ENCODE data around the gene GLT8D1.
"Not testable (repeated sequence)": the region's sequence is repeated elsewhere in the genome, so short reads cannot be mapped to it uniquely, and the experiment has no call there.

The GLT8D1 gene

DNA sequence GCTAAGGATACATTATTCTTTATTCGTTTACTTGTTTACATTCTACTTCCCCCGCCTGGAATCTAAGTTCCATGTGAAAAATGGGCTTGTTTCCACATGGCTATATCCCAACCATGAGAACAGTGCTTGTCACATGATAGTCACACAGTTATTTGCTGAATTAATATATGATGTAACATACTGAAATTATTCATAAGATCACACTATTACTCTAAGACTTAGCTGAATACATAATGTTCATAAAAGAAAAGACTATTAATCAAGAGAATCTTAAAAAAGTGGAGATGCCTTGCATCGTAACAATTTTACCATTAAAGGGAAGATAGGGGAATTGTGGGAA lies 26.4 kb downstream of the GLT8D1 start:
- no peak for DNase-seq

DNA sequence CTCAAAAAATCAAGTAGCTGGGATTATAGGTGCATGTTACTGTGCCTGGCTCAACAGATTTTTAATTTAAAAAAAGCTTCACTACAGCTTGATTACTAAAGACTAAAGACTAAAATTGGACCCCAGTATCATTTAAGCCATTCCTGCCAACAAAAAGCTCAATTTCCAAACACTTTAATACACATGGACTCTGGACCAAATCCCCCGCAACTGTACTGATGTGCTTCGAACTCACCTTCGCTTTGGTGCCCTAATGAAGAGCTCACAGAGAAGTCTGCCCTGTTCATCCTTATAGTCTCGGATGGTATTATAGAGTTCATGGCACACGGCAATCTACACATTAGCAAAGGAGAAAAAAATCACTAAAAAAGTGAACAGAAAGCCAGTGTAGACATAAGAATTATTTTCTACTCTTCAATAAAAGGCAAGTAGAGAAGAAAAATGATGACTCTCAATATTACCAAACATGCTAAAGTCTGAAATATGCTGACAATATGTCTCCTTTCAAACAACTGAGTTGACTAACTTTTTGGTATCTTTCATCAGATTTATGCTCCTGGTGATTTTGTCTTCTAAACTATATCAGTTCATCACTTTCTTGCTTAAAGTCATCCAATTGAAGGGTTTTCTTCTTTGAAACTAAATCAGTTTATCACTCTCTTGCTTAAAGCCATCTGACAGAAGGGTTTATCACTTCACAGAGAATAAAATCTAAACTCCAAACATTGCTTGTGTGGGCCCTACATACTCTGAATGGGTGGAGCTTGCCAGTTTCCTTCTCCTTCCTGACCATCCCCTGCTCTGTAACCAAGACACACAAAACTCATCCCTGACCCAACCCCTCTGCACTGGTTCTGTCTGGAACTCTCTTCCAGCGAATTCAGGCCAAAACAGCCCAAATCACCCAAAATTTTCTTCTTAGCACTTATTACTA lies 27.1 kb downstream of the GLT8D1 start:
- no peak for DNase-seq

DNA sequence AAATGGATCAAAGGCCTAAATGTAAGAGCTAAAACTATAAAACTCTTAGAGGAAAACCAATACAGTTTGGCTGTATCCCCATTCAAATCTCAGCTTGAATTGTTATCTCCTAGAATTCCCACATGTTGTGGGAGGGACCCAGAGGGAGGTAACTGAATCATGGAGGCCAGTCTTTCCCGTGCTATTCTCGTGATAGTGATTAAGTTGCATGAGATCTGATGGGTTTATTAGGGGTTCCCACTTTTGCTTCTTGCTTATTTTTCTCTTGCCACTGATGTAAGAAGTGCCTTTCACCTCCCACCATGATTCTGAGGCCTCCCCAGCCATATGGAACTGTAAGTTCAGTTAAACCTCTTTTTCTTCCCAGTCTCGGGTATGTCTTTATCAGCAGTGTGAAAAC lies 29.4 kb downstream of the GLT8D1 start:
- not testable (repeated sequence) for DNase-seq

DNA sequence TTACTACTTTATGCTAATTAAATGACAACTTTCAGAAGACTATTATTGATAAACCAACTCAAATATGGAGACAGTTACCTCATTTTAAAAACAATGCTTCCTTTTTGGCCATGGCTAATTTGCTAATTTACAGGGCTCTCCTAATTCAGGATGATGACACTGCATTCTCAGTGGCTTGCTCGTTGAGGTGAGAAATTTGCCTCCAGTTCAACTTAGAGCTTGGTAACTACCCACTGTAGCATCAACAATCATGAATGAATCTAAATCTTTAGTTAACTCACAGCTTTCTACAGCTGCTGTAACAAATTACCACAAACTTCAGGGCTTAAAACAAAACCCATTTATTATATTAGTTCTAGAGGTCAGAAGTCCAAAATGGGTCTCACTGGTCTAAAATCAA lies 33.9 kb downstream of the GLT8D1 start:
- no peak for DNase-seq

DNA sequence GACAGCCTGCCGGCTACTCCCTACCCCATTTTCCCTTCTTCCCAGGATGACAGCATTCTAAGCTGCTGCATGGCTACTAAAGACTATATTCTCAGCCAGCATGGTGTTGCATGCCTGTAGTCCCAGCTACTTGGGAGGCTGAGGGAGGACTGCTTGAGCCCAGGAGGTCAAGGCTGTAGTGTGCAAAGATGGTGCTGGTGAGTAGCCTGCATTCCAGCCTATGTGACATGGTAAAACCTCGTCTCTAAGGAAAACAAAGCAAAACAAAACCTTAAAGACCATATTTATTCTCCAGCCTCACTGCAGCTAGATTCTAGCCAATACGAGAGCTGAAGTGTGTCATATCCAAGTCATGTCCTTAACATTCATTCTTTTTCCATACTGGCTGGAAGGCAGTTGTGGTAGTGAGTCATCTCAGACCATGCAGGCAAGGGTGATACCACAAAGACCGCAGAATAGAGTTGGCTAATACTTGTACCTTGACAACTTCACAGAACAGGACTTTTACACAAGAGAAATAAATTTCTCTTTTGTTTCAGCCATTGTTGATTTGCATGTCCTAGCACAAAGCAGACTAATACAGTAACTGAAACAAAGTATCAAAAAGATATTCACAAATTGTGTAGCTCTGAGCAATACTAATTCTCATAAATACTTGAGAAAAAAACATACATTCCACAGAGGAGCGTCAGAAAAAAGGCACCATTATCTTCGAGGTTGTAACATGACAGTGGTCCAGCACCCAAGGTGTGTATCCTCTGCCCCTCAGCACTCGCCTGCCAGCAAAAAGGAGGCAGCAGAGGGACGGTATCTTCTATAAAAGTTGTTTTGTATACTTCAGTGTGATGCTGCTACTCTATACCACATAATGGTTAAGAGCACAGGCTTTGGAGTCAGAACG lies 34.7 kb downstream of the GLT8D1 start:
- DNase-seq: peak; percentile 94

DNA sequence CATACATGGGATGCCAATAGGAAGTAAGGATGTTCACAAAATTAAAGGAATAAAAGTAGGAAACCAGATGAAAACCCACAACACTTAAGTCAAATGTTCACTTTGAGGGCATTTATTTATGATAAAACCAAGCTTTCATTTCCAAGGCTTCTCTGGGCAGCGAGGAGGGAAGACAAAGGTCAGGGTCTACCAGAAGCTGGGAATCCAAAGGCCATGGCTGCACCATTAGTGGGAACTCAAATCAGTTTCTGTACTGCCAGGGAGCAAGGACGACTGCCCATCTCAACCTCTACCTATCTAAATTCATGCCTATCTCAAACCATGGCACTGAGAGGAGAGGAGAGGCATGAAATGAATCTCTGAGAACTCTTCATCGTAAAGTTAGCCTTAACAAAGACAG lies 42.5 kb downstream of the GLT8D1 start:
- no peak for DNase-seq

DNA sequence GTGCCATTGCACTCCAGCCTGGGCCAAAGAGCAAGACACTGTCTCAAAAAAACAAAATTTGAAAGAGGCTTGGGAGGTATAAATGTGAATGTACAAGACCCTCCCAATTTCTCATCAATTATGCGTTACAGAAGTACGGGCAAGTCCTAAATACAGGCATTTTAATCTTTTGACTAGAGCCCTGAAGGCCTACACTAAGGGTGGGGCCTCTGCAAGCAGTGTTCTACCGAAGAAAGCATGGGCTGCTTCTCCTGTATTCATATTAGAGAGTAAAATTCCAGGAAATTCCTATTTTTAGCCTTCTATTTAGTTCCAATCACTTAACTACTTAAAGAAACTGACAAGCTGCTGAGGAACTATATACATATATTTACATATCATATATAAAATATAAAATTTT lies 45.5 kb downstream of the GLT8D1 start:
- DNase-seq: no peak

DNA sequence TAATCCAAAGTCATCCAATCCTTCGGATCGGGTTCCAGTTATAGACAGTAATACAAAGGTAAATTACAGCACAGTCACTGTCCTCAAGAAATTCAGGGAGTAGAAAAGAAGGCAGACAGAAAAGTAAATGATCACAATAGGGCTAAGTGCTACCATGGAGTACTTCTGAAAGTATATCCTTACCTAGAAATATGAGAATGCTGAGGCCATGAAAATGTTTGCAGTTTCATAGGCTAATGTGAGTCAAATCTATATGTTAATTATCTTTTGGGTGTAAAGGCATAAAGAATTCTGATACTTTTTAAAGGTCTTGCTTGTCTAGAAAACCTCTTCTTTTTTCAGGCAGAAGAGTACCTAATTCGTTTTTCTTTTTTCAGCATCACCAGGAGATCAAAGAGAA lies 49.7 kb downstream of the GLT8D1 start:
- DNase-seq: no peak

DNA sequence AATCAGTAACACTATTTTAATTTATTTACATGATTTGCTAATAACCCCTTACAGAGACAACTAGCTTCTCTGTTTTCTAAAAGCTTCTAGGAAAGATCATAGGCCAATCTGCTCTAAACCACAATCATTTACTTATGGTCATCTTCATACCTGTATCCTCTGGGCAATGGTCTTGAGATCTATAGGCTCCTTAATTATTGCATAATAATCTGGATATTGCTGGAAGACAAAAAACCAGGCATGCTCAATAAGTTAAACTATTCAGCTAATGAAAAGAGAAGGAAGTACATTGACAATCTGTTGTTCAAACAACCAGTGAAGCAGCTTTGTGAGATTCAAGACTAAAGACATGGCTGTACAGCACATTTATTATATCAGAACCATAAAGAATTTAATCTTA lies 54.0 kb downstream of the GLT8D1 start:
- DNase-seq: no peak

DNA sequence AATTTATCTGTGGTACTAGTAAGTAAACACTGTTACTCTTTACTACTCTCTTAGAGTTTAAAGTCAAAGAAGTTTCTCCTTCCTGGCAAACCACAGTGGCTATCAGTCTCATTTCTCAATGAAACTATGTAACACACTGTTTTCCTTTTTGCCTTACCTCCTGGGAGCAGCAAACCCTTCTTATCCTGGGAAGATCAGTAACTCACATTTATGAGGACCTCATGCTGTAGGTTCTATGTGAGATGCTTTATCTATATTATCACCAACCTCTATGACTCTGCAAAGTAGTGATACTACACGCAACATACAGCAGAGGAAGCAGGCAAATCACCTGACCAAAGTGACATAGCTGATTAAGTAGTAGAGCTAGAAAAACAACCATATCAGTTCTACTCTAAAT lies 55.2 kb downstream of the GLT8D1 start:
- peak; percentile 77 for DNase-seq

DNA sequence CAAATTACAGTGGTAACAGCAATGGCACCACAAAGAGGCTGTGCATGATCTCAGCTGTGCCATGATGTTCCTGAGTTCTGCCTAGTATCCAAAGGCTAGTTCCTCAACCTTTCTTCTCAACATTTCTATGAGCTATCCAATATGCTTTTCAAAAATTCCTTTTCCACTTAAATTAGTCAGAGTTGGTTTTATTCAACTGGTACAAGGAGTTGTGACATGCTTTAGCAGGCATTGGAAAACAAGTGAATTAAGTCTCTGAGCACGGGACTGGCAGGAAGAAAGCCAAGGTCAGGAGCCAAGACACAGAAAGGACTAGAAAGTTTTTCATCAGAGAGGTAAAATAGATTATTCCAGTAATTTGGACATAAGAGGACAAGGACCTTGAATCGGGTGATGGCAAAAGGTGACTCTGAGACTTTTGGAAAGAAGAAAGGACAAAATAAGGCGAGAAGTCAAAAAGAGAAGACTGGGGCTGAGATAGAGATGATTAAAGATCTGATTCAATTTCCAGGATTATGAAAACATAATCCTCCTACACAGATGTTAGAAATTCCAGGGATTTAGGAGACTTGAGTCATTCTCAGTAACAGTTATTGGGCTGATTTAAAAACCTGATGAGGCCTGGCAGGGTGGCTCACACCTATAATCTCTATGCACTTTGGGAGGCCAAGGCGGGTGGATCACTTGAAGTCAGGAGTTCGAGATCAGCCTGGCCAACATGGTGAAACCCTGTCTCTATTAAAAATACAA lies 56.0 kb downstream of the GLT8D1 start:
- DNase-seq: no peak

DNA sequence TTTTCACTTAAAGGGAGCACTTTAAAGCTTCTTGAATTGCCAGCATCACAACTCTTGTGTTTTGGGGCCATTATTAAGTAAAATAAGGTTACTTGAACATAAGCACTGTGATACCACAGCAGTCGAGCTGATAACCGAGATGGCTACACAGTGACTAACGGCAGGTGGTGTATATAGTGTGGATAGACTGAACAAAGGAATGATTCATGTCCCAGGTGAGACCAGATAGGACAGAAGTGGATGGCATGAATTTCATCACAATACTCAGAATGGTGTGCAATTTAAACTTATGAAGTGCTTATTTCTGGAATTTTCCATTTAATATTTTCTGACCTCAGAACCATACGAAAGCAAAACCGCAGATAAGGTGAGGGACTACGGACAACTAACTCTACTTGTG lies 60.0 kb downstream of the GLT8D1 start:
- DNase-seq: no peak
